ENCODE data around the gene PRUNE2.
"Not testable (repeated sequence)": the region's sequence is repeated elsewhere in the genome, so short reads cannot be mapped to it uniquely, and the experiment has no call there.

PRUNE2 gene, protein sequence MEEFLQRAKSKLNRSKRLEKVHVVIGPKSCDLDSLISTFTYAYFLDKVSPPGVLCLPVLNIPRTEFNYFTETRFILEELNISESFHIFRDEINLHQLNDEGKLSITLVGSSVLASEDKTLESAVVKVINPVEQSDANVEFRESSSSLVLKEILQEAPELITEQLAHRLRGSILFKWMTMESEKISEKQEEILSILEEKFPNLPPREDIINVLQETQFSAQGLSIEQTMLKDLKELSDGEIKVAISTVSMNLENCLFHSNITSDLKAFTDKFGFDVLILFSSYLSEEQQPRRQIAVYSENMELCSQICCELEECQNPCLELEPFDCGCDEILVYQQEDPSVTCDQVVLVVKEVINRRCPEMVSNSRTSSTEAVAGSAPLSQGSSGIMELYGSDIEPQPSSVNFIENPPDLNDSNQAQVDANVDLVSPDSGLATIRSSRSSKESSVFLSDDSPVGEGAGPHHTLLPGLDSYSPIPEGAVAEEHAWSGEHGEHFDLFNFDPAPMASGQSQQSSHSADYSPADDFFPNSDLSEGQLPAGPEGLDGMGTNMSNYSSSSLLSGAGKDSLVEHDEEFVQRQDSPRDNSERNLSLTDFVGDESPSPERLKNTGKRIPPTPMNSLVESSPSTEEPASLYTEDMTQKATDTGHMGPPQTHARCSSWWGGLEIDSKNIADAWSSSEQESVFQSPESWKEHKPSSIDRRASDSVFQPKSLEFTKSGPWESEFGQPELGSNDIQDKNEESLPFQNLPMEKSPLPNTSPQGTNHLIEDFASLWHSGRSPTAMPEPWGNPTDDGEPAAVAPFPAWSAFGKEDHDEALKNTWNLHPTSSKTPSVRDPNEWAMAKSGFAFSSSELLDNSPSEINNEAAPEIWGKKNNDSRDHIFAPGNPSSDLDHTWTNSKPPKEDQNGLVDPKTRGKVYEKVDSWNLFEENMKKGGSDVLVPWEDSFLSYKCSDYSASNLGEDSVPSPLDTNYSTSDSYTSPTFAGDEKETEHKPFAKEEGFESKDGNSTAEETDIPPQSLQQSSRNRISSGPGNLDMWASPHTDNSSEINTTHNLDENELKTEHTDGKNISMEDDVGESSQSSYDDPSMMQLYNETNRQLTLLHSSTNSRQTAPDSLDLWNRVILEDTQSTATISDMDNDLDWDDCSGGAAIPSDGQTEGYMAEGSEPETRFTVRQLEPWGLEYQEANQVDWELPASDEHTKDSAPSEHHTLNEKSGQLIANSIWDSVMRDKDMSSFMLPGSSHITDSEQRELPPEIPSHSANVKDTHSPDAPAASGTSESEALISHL (N-terminal part only)

DNA sequence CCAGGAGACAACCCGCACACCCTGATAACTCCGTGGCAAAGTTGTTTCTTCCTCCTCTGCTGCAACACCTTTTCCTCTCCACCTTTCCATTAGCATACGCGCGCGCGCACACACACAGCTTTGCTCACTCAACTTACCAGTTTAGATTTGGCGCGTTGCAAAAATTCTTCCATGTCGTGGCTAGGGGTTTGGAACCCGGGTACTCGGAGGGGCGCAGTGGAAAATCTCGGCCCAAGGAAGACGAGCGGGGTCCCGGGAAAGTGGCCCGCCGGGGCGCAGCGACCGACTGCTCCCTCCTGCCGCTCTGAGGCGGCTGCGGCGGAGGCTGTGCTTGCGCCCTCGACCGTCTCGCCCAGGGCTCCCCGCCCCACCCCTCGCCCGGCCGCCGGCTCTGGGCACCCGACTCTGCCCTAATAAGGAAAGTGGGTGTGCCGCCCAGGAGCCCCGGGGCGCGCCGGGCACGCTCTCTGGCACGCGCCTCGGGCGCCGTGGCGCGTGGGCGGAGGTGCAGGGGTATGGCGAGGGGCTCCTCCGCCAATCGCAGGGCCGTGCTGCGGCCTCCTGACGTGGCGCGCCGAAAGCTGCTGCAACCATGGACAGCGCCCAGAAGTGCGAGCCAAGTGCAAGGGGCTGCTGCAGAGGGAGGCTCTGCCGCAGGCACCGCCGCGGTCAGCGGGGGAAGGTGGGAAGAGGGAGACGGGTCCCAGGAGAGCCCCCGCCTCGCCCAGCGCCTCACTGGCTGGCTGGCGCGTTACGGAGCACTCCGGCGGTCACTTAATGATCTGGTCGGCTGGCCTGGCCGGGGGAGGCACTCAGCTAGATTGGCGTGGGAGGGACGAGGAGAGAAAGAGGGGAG, at the start of gene PRUNE2:
TSS of gene PRUNE2 (minus strand) at position 324 of the 856 bp plus-strand sequence. CDS start at position 173, 151 bp downstream.
- peak; percentile 62 for DNase-seq

DNA sequence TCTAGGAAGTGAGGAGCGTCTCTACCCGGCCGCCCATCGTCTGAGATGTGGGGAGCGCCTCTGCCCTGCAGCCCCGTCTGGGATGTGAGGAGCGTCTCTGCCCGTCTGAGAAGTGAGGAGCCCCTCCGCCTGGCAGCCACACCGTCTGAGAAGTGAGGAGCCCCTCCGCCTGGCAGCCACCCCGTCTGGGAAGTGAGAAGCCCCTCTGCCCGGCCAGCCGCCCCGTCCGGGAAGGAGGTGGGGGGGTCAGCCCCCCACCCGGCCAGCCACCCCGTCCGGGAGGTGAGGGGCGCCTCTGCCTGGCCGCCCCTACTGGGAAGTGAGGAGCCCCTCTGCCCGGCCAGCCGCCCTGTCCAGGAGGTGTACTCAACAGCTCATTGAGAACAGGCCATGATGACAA, 49.5 kb upstream of the PRUNE2 start:
- not testable (repeated sequence) for DNase-seq

DNA sequence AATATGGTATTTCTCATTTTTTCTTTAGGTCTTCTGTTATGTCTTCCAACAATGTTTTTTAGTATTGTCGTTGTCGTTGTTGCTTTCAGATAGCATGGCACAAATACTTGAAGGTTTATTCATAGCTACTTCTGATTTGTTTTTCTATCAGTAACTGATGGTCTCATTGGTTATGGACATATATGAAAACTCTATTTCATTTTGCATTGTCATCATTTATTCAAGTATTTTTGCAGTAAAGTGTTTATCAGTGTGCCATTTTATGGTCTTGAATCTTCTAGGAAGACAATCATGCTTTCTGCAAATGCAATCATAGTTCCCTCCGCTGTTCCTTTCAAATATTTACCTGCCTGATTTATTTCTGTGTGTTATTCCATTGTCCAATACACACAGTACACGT, 44.0 kb upstream of the PRUNE2 start:
- DNase-seq: no peak

- no peak for DNase-seq
Observed at GRCh38 chr9:76944011-76944410, 38.1 kb upstream of the PRUNE2 start.

- no peak for DNase-seq
Observed at GRCh38 chr9:76943054-76943453, 37.1 kb upstream of the PRUNE2 start.

DNA sequence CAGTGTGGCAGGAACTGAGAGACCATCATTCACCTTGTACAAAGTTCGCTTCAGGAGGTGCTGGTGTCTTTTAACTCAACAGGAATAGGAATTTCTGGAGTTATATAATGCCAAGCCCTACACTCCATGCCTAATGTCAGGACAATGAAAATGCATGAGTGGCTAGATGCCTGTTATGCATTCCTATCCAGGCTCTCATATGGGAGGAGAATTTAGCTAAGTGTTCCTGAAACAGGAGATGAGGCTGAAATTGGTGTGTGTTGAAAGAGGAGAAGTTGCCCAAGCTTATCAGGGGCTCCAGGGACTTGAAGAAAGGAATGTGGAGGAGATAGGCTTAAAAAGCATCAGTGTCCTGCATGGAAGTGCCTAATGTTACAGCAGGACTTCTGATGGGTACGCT, 26.8 kb upstream of the PRUNE2 start:
- no peak for DNase-seq

DNA sequence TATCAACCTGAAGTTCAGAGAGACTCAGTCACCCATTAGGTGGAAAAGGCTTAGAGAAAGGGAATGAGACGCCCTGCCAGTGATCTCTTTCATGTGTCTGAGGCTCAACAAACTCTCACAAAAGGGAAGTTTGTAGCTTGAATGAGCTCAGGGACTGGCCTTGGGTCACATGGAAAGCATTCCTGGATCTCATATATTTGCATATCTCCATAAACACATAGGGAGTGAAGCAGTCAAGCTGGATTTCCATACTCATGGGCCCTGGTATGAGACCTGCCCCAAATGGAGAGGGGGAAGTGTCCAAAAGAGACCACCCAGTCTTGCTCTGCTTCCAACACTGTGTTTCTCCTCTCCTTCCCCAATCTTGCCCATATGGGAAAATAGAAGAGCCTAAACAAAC, 26.4 kb upstream of the PRUNE2 start:
- DNase-seq: no peak

DNA sequence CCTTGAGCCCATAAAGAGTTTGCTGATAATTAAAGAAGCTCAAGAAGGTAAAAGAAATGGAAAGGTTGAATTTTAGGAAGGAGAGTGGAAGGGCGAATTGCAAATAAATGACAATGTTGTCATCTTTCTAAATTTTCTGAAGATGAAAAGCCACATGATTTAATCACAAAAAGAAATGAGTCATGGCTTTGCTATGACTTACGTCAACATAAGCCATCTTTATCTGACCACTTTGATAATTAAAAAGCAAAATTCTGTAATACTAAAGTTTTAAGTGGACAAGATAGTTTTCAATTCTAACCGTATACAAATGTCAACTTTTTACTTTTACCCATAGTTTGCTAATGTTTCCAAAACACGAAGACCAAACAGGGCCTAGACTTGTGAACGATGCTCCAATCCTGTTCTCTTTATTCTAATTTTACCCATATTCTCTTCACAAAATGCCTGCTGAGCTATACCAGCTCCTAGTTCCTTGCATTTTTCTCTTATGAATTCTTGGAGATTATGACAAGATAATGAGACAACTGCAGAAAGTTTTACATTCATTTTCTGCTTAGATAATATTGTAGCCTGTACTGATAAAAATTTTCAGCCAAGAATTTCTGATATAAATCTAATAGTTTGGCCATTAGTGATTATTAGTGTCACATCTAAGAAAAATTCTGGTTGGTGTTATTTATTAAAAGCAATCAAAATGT, 21.8 kb upstream of the PRUNE2 start:
- DNase-seq: no peak

GRCh38 chr9:76926846-76927245, 20.9 kb upstream of the PRUNE2 start:
- DNase-seq: no peak

DNA sequence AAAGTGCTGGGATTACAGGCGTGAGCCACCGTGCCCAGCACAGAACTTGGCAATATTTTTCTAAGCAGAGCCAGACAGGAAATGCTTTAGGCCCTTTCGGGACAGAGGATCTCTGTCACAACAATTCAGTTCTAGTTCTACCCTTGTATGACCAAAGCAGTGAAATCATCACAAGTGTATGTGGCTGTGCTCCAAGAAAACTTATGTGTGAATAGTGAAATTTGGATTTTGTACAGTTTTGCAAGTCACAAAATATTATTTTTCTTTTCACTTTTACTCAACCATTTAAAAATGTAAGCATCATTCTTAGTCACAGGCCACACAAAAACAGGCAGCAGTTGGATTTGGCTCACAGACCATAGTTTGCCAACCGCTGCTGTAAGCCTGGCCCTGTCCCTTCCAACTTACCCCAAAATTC, 20.4 kb upstream of the PRUNE2 start:
- no peak for DNase-seq

GRCh38 chr9:76921165-76921564, 15.3 kb upstream of the PRUNE2 start:
- DNase-seq: no peak

GRCh38 chr9:76917299-76917698, 11.4 kb upstream of the PRUNE2 start:
- DNase-seq: no peak

DNA sequence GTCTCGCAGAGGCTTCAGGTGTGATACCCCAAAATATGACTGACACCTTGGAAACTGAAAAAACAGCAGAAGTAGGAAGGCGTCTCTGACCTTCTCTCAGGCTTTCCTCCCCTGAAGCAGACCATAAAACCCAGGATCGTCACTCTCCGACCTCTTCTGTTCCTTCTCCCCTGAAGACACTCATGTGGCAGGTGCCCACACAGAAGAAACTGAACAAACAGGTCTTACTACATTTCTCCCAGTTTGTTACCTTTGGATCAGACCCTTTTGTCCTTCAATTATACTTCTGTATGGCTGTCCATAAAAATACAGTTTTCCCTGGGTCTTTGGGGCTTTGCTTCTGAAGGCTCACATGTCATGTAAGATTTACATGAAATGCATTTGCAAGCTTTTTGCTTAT, 10.3 kb upstream of the PRUNE2 start:
- peak; percentile 10 for DNase-seq

DNA sequence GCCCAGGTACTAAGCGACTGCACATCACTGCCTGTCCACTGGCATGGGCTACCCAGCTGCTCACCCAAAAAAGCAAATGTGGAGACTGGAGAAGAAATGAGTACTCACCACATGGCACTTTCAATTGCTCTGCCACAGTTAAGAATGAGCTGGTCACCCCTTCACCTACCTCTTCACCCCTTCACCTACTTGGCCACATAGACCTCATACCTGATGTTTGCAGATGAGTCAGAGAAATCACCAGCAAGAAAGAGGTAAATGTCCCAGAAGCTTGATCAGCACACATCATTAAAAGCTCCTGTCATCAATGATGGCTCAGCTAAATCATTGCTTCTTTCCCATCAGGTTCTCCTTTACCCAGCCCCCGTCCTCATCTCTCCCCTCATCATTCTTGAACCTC, 7.6 kb upstream of the PRUNE2 start:
- DNase-seq: no peak

DNA sequence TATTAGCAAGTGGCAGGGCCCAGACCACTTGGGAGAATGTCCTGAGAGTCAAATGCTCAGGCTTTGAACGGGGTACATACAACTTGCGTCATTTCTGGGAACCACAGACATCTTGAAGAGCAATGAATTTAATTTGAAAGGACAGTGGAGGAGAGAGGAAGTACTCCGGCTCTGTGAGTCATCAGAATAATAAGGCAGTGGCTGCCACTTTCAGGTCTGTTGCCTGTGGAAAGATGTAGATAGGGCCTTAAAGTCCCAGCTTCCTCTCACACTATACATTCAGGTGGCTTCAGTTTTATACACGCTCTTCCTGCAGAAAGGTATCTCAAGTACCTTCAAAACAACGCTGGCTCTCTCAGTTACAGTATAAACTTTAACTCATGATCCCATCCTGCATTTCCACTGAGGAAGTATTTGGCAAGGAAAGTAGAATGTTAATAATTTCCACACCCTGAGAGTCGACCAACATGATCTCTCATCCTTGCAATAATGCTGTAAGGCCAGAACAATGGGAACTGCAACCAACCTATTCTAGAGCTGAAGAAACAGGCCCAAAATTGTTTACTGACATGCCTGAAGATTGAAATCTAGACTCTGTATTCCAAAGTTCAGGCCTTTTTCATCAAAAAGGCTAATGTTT, 6.8 kb upstream of the PRUNE2 start:
- peak; percentile 21 for DNase-seq

GRCh38 chr9:76911971-76912370, 6.1 kb upstream of the PRUNE2 start:
- peak; percentile 20 for DNase-seq

- no peak for DNase-seq
Observed at GRCh38 chr9:76910861-76911260, 4.9 kb upstream of the PRUNE2 start.

GRCh38 chr9:76906647-76906975, 697 bp upstream of the PRUNE2 start:
- DNase-seq: no peak

- no peak for DNase-seq
Observed at GRCh38 chr9:76904661-76905457, 1.1 kb downstream of the PRUNE2 start.

DNA sequence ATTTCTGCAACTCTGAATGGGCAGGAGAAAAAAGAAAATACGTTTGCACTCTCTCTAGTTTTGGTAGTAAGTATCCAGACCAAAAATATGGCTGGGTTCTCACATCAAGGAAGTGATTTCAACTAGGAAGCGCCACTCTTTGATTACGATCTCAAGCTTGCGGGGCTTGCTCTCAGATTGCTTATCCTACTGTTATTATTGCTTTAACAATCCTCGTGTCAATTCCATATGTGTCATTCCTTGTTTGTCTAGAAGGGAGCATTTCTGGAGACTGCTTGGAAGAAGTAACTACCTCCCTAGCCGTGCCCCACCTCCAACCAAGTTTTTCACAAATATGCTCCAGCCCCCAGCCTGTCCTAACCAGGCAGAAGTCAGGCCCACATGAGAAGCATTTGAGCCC, 3.5 kb downstream of the PRUNE2 start:
- no peak for DNase-seq

Data from DMS79 treated with DMSO at 0.1 percent for 48 hours (cell line).